Measurements from ENCODE around the gene ZBTB20.

DNA sequence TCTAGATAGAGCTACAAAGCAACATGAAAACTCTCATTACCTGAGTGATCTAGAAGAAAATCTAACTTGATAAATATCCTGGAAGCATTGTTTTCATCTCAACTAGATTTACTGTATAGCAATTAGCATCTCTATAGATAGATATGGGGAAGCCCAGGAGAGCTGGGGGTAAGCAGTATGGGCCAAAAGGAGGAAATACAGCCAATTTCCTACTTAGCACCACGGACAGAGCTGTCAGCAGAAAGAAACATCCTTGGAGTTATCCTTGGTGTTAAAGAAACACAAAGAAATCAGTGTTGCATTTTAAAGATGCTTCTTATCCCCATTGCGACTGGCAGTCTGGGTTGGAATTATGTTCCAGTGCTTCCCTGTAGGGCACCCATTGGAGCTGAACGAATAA is 727.0 kb downstream of the ZBTB20 start:
- TF ChIP-seq EZH2 (IDR thresholded peaks at IDR 0.05; ENCODE audit: low read length, unreplicated experiment) = no peak
- no peak for TF ChIP-seq CTCF (conservative IDR thresholded peaks at IDR 0.05; ENCODE audit: low read depth, low read length)

Data from PC-3 (cell line).